DOHH2 (cell line): ENCODE measurements around the gene CRPPA.

Experiments used
- H3F3A ChIP-seq: fragments of 200-600 bp; sonication (generic), shearing (Covaris generic); 2 replicates; pipeline ENCODE4 v1.6.0; 2016; ENCODE audit warnings: antibody characterized with exemption, mild to moderate bottlenecking; ENCODE audit not compliant: control insufficient read depth, insufficient read depth
- H3K27ac ChIP-seq: fragments of 200-600 bp; sonication (generic); 2 replicates; pipeline ENCODE4 v1.5.1; 2014; ENCODE audit warnings: low read depth, mild to moderate bottlenecking, low read length, moderate library complexity
- H3K27me3 ChIP-seq: fragments of 200-600 bp; sonication (generic); 2 replicates; pipeline ENCODE4 v1.6.1; 2014; ENCODE audit warnings: mild to moderate bottlenecking, low read length, mixed read lengths; ENCODE audit not compliant: control insufficient read depth
- H3K36me3 ChIP-seq: fragments of 200-600 bp; sonication (generic); 2 replicates; pipeline ENCODE4 v1.6.1; 2014; ENCODE audit warnings: mild to moderate bottlenecking, low read length, moderate library complexity, mixed read lengths; ENCODE audit not compliant: control insufficient read depth
- H3K4me1 ChIP-seq: fragments of 200-600 bp; sonication (generic); 2 replicates; pipeline ENCODE4 v1.6.1; 2014; ENCODE audit warnings: mild to moderate bottlenecking, low read length, mixed read lengths; ENCODE audit not compliant: control insufficient read depth
- H3K4me2 ChIP-seq: fragments of 200-600 bp; sonication (generic); 2 replicates; pipeline ENCODE4 v1.6.0; 2014; ENCODE audit warnings: mild to moderate bottlenecking, low read length, moderate library complexity
- H3K4me3 ChIP-seq: fragments of 200-600 bp; sonication (generic); 2 replicates; pipeline ENCODE4 v1.5.1; 2014; ENCODE audit warnings: mild to moderate bottlenecking, low read length, mixed read lengths
- H3K79me2 ChIP-seq: fragments of 200-600 bp; sonication (generic); 2 replicates; pipeline ENCODE4 v1.6.1; 2014; ENCODE audit warnings: mild to moderate bottlenecking, low read length, mixed read lengths; ENCODE audit not compliant: control insufficient read depth
- H3K9me2 ChIP-seq: fragments of 200-600 bp; sonication (generic); replicated peaks from 2 replicates; pipeline ENCODE4 v1.6.1; 2014; ENCODE audit warnings: mild to moderate bottlenecking, low read length, mixed read lengths; ENCODE audit not compliant: control insufficient read depth
- H3K9me3 ChIP-seq: fragments of 200-600 bp; sonication (generic); 2 replicates; pipeline ENCODE4 v1.6.1; 2014; ENCODE audit warnings: antibody characterized with exemption, low read length, mixed read lengths; ENCODE audit not compliant: control insufficient read depth, insufficient read depth
- H4K20me1 ChIP-seq: fragments of 200-600 bp; sonication (generic); 2 replicates; pipeline ENCODE4 v1.6.0; 2014; ENCODE audit warnings: low read depth, mild to moderate bottlenecking, antibody characterized with exemption, low read length, moderate library complexity; ENCODE audit not compliant: control insufficient read depth, insufficient read depth
- EZH2phosphoT487 ChIP-seq: fragments of 200-600 bp; sonication (generic); IDR thresholded peaks from 2 replicates; pipeline ENCODE4 v1.6.1; 2017; ENCODE audit warnings: borderline replicate concordance, mild to moderate bottlenecking, antibody characterized with exemption, low read length, moderate library complexity, mixed read lengths
- TF ChIP-seq, protein P1 (sequence below): fragments of 200-600 bp; sonication (generic); IDR thresholded peaks from one replicate; pipeline ENCODE4 v1.5.1; 2014; ENCODE audit warnings: antibody characterized with exemption, mild to moderate bottlenecking, low read depth, low read length; ENCODE audit not compliant: poor library complexity, severe bottlenecking

Gene CRPPA

GRCh38 chr7:16433568-16434122, 12.3 kb upstream of the CRPPA start:
- no peaks in the 10 kb centered on the region for H4K20me1 ChIP-seq
- H3K36me3 ChIP-seq: no peaks in the 10 kb centered on the region
- no peaks in the 10 kb centered on the region for H3K9me2 ChIP-seq
- no peak overlapping the region for H3K4me3 ChIP-seq
- H3K27me3 ChIP-seq: 0 out of 2 replicates have a peak, but pooled peaks cover 3% of the 10 kb centered on the region
- no peak overlapping the region for H3K27ac ChIP-seq
- no peaks in the 10 kb centered on the region for H3K79me2 ChIP-seq
- H3K4me1 ChIP-seq: no peaks in the 10 kb centered on the region
- H3K9me3 ChIP-seq: no peaks in the 10 kb centered on the region
- no peak overlapping the region for H3K4me2 ChIP-seq
- H3F3A ChIP-seq: no peaks in the 10 kb centered on the region
- TF ChIP-seq EZH2phosphoT487: no peak
- TF ChIP-seq, protein P1, sequence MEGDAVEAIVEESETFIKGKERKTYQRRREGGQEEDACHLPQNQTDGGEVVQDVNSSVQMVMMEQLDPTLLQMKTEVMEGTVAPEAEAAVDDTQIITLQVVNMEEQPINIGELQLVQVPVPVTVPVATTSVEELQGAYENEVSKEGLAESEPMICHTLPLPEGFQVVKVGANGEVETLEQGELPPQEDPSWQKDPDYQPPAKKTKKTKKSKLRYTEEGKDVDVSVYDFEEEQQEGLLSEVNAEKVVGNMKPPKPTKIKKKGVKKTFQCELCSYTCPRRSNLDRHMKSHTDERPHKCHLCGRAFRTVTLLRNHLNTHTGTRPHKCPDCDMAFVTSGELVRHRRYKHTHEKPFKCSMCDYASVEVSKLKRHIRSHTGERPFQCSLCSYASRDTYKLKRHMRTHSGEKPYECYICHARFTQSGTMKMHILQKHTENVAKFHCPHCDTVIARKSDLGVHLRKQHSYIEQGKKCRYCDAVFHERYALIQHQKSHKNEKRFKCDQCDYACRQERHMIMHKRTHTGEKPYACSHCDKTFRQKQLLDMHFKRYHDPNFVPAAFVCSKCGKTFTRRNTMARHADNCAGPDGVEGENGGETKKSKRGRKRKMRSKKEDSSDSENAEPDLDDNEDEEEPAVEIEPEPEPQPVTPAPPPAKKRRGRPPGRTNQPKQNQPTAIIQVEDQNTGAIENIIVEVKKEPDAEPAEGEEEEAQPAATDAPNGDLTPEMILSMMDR: no peak

GRCh38 chr7:16432425-16432731, 11.0 kb upstream of the CRPPA start:
- Histone ChIP-seq H3K36me3 (no peaks in the 10 kb centered on the region), H3F3A (no peaks in the 10 kb centered on the region), H4K20me1 (no peaks in the 10 kb centered on the region), H3K4me3 (no peak overlapping the region), H3K9me2 (no peaks in the 10 kb centered on the region), H3K9me3 (no peaks in the 10 kb centered on the region), H3K27me3 (0 out of 2 replicates have a peak, but pooled peaks cover 7% of the 10 kb centered on the region), H3K4me2 (no peak overlapping the region), H3K79me2 (no peaks in the 10 kb centered on the region), H3K27ac (no peak overlapping the region), H3K4me1 (no peaks in the 10 kb centered on the region)
- TF ChIP-seq, protein P1: no peak
- TF ChIP-seq EZH2phosphoT487: no peak

DNA sequence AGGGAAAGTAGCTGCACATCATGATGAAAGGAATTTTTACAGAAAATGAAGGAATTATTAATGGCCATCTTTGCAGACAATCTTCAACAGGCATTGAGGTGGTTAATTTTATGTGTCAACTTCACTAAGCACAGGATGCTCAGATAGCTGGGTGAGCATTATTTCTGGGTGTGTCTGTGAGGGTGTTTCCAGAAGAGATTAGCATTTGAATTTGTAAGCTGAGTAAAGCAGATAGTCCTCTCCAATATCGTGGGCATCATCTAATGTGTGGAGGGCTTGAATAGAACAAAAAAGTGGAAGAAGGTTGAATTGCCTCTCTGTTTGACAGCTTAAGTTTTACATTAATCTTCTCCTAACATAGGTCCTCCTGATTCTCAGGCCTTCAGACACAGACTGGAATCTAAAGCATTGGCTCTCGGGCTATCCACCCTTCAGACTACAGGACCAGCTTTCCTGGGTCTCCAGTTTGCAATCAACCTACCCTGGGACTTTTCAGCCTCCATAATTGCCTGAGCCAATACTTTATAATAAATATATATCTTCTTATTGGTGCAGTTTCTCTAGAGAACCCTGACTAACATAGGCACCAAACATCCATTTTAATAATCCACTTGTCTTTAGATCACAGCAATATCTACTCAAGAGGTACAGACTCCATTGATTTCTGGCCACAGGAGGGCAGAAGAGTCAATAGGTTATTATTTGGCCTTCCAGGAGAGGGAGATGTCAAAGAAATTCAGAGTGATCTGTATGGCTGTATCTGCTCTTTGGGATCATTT, 10.5 kb upstream of the CRPPA start:
- H3K27me3 ChIP-seq: 0 out of 2 replicates have a peak, but pooled peaks cover 7% of the 10 kb centered on the region
- H4K20me1 ChIP-seq: no peaks in the 10 kb centered on the region

More for the DNA sequence above, 10.5 kb upstream of the CRPPA start:
- Histone ChIP-seq H3K9me2 (no peaks in the 10 kb centered on the region), H3K4me1 (no peaks in the 10 kb centered on the region), H3K36me3 (no peaks in the 10 kb centered on the region), H3K79me2 (no peaks in the 10 kb centered on the region), H3K4me2 (no peak overlapping the region), H3K9me3 (no peaks in the 10 kb centered on the region), H3K27ac (no peak overlapping the region), H3K4me3 (no peak overlapping the region), H3F3A (no peaks in the 10 kb centered on the region)
- TF ChIP-seq, protein P1: peak; percentile 59
- TF ChIP-seq EZH2phosphoT487: no peak
